ENCODE results near the gene JUP.

- TF ChIP-seq CTCF (conservative IDR thresholded peaks at IDR 0.05; ENCODE audit: low read length) (no peak), EZH2phosphoT487 (IDR thresholded peaks at IDR 0.05; ENCODE audit: borderline replicate concordance, low read depth, low read length) (no peak)
Measured at GRCh38 chr17:41766135-41766534, 20.4 kb downstream of the JUP start.

Measured in OCI-LY7 (cell line).